GM19193 (cell line): Measurements from ENCODE around the gene SRD5A1.

Source experiments
- POLR2A ChIP-seq: IDR thresholded peaks from 4 replicates; pipeline ENCODE4 v1.6.1; 2011; ENCODE audit not compliant: insufficient read depth, insufficient read length; ENCODE audit errors: extremely low read depth

SRD5A1 gene

DNA sequence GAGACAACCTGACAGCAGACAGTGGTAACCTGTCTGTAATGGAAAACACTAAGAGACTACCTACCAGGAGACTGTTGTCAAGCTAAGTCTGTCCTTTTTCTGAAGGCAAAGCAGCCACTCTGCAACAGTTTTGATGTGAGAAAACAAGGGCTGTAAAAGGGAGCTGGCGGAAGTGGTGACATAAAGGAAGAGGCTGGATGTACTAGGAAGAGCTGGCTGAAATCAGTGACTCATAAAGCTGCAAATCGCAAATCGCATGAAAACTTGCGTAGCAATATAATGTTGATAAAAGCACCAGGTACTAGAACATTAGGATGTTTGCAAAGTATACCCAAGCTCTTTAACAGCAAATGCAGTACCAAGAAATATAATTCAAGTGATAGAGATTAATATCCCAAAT is 1.8 kb upstream of the SRD5A1 start:
- TF ChIP-seq POLR2A = no peak

DNA sequence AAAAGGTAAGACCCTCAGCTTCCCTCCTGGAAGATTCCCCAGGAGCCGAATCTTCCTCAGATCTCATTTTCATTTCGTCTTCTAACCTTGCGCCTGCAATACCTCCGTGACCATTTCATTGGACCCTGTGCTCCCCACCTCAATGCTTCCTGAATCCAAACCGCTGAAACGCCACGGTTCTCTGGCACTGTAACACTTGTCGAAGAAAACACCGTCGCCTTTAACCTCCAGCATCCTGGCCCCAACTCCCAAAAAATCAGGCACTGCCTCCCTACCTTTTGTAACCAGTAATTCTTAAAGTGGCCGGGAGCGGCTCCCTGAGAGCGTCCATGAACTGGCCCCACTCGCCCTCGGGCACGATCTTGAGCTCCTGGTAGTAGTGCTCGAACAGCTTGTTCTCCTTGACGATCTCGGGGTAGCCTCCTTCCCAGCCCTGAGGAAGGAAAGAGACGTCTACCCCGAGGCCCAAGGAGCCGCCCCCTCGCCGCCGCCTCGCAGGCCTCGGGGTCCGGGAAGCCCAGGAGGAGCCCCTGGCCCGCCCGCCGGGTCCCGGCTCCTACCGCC is 834 bp upstream of the SRD5A1 start:
- no peak for TF ChIP-seq POLR2A

DNA sequence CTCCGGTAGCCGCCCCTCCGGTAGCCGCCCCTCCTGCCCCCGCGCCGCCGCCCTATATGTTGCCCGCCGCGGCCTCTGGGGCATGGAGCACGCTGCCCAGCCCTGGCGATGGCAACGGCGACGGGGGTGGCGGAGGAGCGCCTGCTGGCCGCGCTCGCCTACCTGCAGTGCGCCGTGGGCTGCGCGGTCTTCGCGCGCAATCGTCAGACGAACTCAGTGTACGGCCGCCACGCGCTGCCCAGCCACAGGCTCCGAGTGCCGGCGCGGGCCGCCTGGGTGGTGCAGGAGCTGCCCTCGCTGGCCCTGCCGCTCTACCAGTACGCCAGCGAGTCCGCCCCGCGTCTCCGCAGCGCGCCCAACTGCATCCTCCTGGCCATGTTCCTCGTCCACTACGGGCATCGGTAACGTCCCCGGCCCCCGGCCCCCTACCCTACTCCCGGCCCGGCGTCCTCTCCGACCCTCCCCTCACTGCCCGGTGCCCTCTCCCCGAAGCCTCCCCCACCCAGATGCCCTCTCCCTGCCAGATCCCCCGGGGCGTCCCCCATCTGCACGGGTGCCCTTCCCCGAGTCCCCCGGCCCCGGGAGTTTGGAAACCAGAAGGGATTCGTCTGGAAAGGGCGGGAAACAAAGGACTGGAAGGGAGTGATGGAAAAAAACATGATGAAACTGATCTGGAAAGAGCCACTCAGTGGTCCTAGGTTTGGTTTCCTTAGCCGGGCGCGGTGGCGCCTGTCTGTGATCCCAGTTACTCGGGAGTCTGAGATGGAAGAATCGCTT is 417 bp downstream of the SRD5A1 start:
- TF ChIP-seq POLR2A = no peak

DNA sequence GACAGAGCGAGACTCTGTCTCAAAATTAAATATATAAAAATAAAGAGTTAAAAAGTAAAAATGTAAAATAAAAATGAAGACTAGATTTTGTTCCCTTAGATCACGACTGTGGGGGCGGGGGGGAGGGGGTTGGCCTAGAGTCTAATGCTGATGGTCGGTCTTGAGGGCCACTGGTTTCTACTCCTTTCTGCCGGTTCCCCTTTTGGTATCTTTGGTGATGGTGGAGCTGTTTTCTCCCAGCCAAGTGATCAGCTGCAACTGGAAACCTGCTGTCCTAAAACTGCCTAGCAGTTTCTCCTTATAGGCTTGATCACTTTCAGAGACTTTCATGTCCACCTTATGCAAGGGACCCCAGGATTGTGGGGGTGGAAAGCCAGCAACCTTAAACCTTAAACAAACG is 1.1 kb downstream of the SRD5A1 start:
- TF ChIP-seq POLR2A = no peak

DNA sequence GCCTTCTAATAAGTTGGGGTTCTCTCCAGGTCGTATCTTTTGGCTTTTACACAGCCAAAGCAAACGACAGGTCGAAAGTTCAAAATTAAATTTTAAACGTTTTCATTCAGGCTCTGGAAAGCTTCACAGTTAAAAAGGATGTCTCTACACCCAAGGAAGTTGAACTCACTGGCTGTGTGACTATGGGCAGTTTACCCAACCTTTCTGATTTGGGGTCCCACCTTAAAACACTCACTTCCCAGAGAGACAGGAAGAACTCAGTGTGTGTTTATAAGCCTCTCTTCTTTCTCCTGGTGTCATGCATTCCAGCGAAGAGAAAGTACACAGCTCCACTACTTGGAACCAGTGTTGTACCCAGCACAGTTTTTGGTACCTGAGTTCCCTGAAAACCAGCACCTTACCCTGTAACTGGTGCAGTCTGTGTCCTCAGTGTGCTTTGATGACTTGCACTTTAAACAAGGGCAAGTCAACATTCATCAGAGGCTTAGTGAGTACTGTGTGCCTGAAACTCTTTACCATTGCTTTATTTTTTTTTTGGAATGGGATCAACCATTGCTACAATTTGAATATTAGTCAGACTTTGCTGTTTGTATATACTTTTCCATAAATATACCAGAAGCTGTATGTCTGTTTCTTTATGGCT is 1.7 kb downstream of the SRD5A1 start:
- TF ChIP-seq POLR2A = no peak

DNA sequence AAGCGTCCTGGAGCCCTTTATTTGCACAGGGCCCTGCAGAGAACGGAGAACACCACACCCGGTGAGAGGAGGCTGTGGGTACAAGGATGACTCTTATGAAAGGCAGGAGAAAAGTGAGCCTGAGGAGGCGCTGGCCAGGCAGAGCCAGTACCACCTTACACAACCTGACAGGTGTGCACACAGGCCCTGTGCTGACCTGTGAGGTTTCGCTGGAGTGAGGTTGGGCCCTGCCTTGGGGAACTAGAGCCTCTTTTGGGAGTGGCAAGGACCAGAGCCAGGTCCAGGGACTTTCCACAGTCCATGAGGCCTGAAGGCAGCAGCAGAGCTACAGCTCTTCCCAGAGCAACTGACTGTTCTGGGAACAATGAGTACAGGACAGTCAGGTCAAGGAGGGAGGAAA is 3.1 kb downstream of the SRD5A1 start:
- no peak for TF ChIP-seq POLR2A

DNA sequence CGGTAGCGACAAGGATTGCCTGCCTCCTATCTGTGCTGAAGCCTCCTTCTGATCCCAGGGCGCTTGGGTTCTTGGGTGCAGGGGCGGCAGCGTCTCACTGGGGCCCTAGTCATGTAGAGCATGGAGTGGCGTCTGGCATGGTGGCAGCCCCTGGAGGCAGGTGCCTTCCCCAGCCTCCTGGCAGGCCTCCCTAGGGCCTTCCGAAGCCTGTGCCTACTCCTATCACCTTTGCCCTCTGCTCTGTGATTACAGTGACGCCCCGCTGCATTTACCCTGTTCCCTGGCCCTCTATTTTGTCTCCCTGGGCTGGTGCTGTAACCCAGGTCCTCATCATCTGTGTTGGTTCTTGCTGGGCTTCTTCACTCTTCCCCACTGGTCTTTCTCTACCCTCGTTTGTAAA is 3.8 kb downstream of the SRD5A1 start:
- no peak for TF ChIP-seq POLR2A

DNA sequence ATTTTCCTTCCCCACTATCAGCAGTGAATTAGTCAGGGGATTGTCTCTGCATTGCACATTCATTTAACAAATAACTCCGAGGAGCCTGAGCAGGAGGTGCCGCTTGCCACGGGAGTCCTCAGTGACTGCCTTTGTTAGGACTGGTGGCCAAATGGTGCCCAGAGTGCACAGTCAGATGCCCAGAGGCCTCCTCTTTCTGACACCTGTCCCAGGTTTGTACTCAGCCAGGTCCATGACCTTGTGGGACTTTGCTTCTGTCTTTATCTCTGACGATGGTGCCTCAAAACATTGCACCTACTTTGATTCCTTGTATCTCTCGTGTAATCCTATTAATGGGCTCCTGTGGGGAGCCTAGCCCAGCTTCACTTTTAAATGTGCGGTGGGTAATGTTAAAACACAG is 4.3 kb downstream of the SRD5A1 start:
- no peak for TF ChIP-seq POLR2A

DNA sequence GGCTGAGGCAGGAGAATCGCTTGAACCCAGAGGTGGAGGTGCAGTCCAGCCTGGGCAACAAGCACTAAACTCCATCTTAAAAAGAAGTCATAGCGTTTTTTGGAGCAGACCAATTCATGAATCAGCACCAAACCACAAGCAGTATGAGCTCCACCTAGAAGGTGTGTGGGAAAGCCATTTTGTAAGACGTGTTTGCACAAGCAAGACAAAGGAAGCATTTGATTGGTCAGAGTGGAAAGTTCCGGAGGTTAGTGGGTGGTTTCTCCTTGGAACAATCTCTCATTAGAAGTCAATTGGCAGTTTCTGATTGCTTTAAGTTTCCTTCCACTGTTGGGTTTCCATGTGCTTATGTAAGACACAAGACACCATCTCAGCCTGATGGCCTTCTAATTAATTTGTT is 5.0 kb downstream of the SRD5A1 start:
- TF ChIP-seq POLR2A = no peak

DNA sequence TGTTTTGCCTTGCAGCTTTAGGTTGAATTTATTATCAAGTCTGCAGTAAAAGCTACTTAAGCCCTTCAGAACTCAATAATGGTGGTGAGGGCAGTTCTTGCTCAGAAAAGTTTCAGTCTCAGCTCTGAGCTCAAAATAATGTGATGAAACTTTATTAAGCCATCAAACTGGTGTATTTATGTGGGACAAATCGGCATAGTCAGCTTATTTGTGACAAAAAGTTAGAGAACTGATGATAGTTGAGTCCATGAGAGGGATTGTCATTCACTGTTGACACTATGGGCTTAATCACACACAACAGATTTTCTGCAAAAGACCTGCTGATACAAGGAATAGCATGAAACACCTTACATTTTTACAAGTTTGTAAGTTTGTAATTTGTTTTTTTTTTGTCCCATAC is 9.4 kb downstream of the SRD5A1 start:
- TF ChIP-seq POLR2A = no peak

DNA sequence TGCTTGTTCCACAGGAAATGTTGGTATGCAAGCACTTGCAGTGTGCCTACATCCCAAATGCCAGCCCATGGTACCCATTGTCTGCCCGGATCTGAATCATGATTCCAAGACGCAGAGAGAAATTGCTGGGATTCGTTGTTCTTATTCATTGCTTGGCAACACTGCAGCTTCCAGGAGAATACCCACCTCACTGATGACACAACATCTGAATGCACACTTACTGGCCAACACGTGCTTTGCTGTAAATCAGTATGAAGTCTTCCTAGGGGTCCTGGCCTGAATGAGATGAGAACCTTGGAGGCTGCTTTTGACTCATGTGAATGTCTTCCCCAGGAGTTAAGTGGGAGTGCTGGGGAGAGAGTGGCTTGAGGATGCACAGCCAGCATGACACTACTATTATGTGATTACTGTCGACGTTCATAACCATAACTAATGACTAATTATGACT is 11.6 kb downstream of the SRD5A1 start:
- TF ChIP-seq POLR2A = no peak

DNA sequence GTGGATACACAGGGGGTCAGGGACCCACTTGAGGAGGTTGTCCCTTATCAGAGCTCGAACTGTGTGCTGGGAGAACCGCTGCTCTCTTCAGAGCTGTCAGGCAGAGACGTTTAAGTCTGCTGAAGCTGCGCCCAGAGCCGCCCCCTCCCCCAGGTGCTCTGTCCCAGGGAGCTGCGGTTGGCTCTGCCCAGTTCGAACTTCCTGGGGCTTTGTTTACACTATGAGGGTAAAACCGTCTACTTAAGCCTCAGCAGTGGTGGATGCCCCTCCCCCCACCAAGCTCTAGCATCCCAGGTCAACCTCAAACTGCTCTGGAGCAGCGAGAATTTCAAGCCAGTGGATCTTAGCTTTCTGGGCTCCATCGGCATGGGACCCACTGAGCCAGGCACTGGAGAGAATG is 15.9 kb downstream of the SRD5A1 start:
- TF ChIP-seq POLR2A = no peak

DNA sequence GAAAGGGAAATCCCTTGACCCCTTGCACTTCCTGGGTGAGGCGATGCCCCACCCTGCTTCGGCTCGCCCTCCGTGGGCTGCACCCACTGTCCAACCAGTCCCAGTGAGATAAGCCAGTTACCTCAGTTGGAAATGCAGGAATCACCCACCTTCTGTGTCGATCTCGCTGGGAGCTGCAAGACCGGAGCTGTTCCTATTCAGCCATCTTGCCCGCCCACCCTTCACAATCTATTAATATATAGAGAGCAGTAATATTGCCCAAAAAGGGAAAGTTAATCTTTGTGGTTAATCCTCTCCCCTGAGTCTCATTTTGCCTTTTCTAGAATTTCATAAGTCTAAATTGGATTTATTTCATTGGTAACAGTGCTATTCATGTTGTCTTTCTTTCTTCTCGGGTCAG is 16.4 kb downstream of the SRD5A1 start:
- no peak for TF ChIP-seq POLR2A

DNA sequence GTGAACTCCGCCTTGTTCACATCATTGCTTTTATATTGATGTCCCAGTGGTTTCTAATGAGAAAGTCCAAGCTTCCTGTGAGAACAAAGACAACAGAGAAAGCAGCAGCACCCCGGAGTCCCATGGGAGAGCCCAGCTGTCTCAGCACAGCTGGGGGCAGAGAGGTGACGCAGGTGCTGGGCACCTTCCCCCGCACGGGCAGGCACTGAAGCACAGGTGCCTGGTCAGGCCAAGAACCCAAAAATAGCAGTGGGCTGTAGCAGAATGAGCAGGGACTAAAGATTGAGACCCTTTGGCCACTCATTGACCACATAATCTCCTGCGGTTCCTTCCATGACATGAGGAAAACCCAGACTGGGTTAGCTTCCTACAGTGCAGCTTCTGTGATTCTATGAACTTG is 18.8 kb downstream of the SRD5A1 start:
- no peak for TF ChIP-seq POLR2A

DNA sequence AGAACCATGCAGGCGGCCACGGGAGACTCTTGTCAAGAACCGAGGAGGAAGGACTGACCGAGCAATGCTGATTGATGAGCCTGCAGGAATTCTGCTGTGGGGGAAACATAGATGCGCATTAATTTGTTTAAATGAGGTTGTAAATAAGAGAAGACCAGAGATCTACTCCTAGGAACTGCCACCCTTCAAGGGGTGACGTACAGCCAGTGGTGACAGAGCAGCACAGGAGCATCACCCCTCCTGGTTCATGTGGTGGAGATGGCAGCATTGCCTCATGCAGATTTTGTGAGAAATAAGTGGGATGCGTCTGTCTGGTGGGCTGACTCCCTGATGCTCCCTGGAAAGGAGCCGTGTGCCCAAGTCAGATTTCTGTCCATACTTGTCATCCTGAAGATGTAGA is 22.2 kb downstream of the SRD5A1 start:
- TF ChIP-seq POLR2A = no peak

DNA sequence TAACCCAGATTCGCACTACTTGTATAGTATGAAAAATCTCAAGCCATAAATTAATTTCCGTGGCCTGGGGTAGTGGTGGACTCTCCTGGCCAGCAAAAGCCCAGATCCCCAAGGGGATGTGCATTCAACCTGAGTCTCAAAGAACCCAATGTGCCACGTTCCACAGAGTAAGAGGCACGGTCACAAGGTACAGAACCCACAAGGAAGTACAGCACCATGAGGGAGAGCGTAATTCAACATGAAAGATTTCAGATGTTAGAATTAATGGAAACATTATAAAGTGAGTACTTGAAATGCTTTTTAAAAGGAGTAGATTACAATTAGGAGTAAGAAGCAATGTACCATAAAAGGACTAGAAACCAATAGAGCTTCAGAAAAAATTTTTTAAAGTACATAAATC is 23.4 kb downstream of the SRD5A1 start:
- TF ChIP-seq POLR2A = no peak
